Uterus (tissue), 2 donors: ENCODE data around the gene ACP2.

Experiments
- POLR2A ChIP-seq, 2 donors: fragments of 450-650 bp; IDR thresholded peaks; one replicate each; pipeline ENCODE4 v1.6.1; 2016; ENCODE audit warnings: antibody characterized with exemption in 2 of 2, mild to moderate bottlenecking in 1 of 2, moderate library complexity in 1 of 2
- TF ChIP-seq, protein P1 (sequence below), 4 experiments: fragments of 200-600 bp in 2 of 4; fragments of 450-650 bp in 2 of 4; sonication (generic) in 2 of 4; IDR thresholded peaks; one replicate each; pipeline ENCODE4 v1.5.1; 2016 to 2019; ENCODE audit warnings: antibody characterized with exemption in 4 of 4, mild to moderate bottlenecking in 2 of 4, moderate library complexity in 1 of 4

DNA sequence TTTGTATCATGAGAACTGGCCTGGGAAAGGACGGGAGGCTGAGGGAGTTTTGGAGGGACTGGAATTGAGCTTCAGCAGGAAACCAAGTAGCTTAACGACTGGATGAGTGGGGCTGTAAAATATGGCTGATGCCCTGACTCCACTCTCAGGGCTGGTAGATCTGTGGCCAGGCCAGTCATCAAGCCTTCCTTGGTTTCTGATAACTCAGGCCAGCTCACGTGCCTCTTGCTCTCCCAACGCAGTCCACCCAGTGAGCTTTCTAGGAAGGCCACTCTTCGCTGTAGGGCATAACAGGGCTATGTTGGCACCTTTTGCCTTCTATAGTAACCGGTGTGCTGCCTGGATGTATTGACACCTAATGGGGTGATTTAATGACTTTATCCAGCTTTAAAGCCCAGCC, 15.5 kb upstream of the ACP2 start:
- no peak for TF ChIP-seq POLR2A (IDR thresholded peaks at IDR 0.05)
- TF ChIP-seq, protein P1, sequence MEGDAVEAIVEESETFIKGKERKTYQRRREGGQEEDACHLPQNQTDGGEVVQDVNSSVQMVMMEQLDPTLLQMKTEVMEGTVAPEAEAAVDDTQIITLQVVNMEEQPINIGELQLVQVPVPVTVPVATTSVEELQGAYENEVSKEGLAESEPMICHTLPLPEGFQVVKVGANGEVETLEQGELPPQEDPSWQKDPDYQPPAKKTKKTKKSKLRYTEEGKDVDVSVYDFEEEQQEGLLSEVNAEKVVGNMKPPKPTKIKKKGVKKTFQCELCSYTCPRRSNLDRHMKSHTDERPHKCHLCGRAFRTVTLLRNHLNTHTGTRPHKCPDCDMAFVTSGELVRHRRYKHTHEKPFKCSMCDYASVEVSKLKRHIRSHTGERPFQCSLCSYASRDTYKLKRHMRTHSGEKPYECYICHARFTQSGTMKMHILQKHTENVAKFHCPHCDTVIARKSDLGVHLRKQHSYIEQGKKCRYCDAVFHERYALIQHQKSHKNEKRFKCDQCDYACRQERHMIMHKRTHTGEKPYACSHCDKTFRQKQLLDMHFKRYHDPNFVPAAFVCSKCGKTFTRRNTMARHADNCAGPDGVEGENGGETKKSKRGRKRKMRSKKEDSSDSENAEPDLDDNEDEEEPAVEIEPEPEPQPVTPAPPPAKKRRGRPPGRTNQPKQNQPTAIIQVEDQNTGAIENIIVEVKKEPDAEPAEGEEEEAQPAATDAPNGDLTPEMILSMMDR (IDR thresholded peaks at IDR 0.05) = no peak
